Sigmoid colon (tissue), 4 donors: Measurements from ENCODE around the gene FHL2.

ENCODE experiments used
- CTCF ChIP-seq, 4 experiments: fragments of 450-650 bp in 3 of 4; fragments of 200-600 bp in 1 of 4; IDR thresholded peaks; one replicate each; pipeline ENCODE4 v1.5.1; 2016 to 2019; ENCODE audit warnings: antibody characterized with exemption in 4 of 4, mild to moderate bottlenecking in 3 of 4, moderate library complexity in 2 of 4
- EP300 ChIP-seq, 4 donors: sonication (generic); formaldehyde crosslinking; IDR thresholded peaks; one replicate each; pipeline ENCODE4 v1.6.1; 2017; ENCODE audit warnings: antibody characterized with exemption in 4 of 4
- POLR2A ChIP-seq, 2 donors: fragments of 450-650 bp; IDR thresholded peaks; one replicate each; pipeline ENCODE4 v1.6.1; 2016; ENCODE audit warnings: antibody characterized with exemption in 2 of 2, mild to moderate bottlenecking in 2 of 2, moderate library complexity in 2 of 2

GRCh38 chr2:105407946-105408743, 9.3 kb upstream of the FHL2 start:
- TF ChIP-seq CTCF (IDR thresholded peaks at IDR 0.05) (no peak), POLR2A (IDR thresholded peaks at IDR 0.05) (no peak), EP300 (IDR thresholded peaks at IDR 0.05) (no peak)
